DOHH2 (cell line): ENCODE results near the gene CACNA1B.

ENCODE experiments used
- H3F3A ChIP-seq: fragments of 200-600 bp; sonication (generic), shearing (Covaris generic); 2 replicates; pipeline ENCODE4 v1.6.0; 2016; ENCODE audit warnings: antibody characterized with exemption, mild to moderate bottlenecking; ENCODE audit not compliant: control insufficient read depth, insufficient read depth
- H3K27ac ChIP-seq: fragments of 200-600 bp; sonication (generic); 2 replicates; pipeline ENCODE4 v1.5.1; 2014; ENCODE audit warnings: low read depth, mild to moderate bottlenecking, low read length, moderate library complexity
- H3K27me3 ChIP-seq: fragments of 200-600 bp; sonication (generic); 2 replicates; pipeline ENCODE4 v1.6.1; 2014; ENCODE audit warnings: mild to moderate bottlenecking, low read length, mixed read lengths; ENCODE audit not compliant: control insufficient read depth
- H3K36me3 ChIP-seq: fragments of 200-600 bp; sonication (generic); 2 replicates; pipeline ENCODE4 v1.6.1; 2014; ENCODE audit warnings: mild to moderate bottlenecking, low read length, moderate library complexity, mixed read lengths; ENCODE audit not compliant: control insufficient read depth
- H3K4me1 ChIP-seq: fragments of 200-600 bp; sonication (generic); 2 replicates; pipeline ENCODE4 v1.6.1; 2014; ENCODE audit warnings: mild to moderate bottlenecking, low read length, mixed read lengths; ENCODE audit not compliant: control insufficient read depth
- H3K4me2 ChIP-seq: fragments of 200-600 bp; sonication (generic); 2 replicates; pipeline ENCODE4 v1.6.0; 2014; ENCODE audit warnings: mild to moderate bottlenecking, low read length, moderate library complexity
- H3K4me3 ChIP-seq: fragments of 200-600 bp; sonication (generic); 2 replicates; pipeline ENCODE4 v1.5.1; 2014; ENCODE audit warnings: mild to moderate bottlenecking, low read length, mixed read lengths
- H3K79me2 ChIP-seq: fragments of 200-600 bp; sonication (generic); 2 replicates; pipeline ENCODE4 v1.6.1; 2014; ENCODE audit warnings: mild to moderate bottlenecking, low read length, mixed read lengths; ENCODE audit not compliant: control insufficient read depth
- H3K9me2 ChIP-seq: fragments of 200-600 bp; sonication (generic); replicated peaks from 2 replicates; pipeline ENCODE4 v1.6.1; 2014; ENCODE audit warnings: mild to moderate bottlenecking, low read length, mixed read lengths; ENCODE audit not compliant: control insufficient read depth
- H3K9me3 ChIP-seq: fragments of 200-600 bp; sonication (generic); 2 replicates; pipeline ENCODE4 v1.6.1; 2014; ENCODE audit warnings: antibody characterized with exemption, low read length, mixed read lengths; ENCODE audit not compliant: control insufficient read depth, insufficient read depth
- H4K20me1 ChIP-seq: fragments of 200-600 bp; sonication (generic); 2 replicates; pipeline ENCODE4 v1.6.0; 2014; ENCODE audit warnings: low read depth, mild to moderate bottlenecking, antibody characterized with exemption, low read length, moderate library complexity; ENCODE audit not compliant: control insufficient read depth, insufficient read depth
- CTCF ChIP-seq: fragments of 200-600 bp; sonication (generic); IDR thresholded peaks from one replicate; pipeline ENCODE4 v1.5.1; 2014; ENCODE audit warnings: antibody characterized with exemption, mild to moderate bottlenecking, low read depth, low read length; ENCODE audit not compliant: poor library complexity, severe bottlenecking
- EZH2phosphoT487 ChIP-seq: fragments of 200-600 bp; sonication (generic); IDR thresholded peaks from 2 replicates; pipeline ENCODE4 v1.6.1; 2017; ENCODE audit warnings: borderline replicate concordance, mild to moderate bottlenecking, antibody characterized with exemption, low read length, moderate library complexity, mixed read lengths

Gene CACNA1B

GRCh38 chr9:137968235-137968634, 90.7 kb downstream of the CACNA1B start:
- Histone ChIP-seq H3K27me3 (0 out of 2 replicates have a peak, but pooled peaks cover 2% of the 10 kb centered on the region), H3K27ac (no peak overlapping the region), H3K4me2 (no peak overlapping the region), H3K79me2 (no peaks in the 10 kb centered on the region), H3K9me2 (no peaks in the 10 kb centered on the region), H3K9me3 (no peaks in the 10 kb centered on the region), H3F3A (no peaks in the 10 kb centered on the region), H3K36me3 (no peaks in the 10 kb centered on the region), H4K20me1 (no peaks in the 10 kb centered on the region), H3K4me3 (no peak overlapping the region), H3K4me1 (no peaks in the 10 kb centered on the region)
- peak; percentile 30 for TF ChIP-seq CTCF
- no peak for TF ChIP-seq EZH2phosphoT487

GRCh38 chr9:137969008-137969407, 91.4 kb downstream of the CACNA1B start:
- H3K9me3 ChIP-seq = no peaks in the 10 kb centered on the region
- no peak overlapping the region for H3K4me3 ChIP-seq
- no peaks in the 10 kb centered on the region for H3K4me1 ChIP-seq
- no peak overlapping the region for H3K27ac ChIP-seq
- no peaks in the 10 kb centered on the region for H3K36me3 ChIP-seq
- no peaks in the 10 kb centered on the region for H3K9me2 ChIP-seq
- no peak overlapping the region for H3K4me2 ChIP-seq
- no peaks in the 10 kb centered on the region for H3K79me2 ChIP-seq
- 0 out of 2 replicates have a peak, but pooled peaks cover 2% of the 10 kb centered on the region for H3K27me3 ChIP-seq
- TF ChIP-seq EZH2phosphoT487 (no peak), CTCF (no peak)
- H3F3A ChIP-seq = no peaks in the 10 kb centered on the region
- H4K20me1 ChIP-seq = no peaks in the 10 kb centered on the region

- H3K27ac ChIP-seq = no peak overlapping the region
- no peaks in the 10 kb centered on the region for H4K20me1 ChIP-seq
- H3K4me2 ChIP-seq = no peak overlapping the region
- H3K36me3 ChIP-seq = no peaks in the 10 kb centered on the region
- 0 out of 2 replicates have a peak, but pooled peaks cover 2% of the 10 kb centered on the region for H3K27me3 ChIP-seq
- no peaks in the 10 kb centered on the region for H3K9me2 ChIP-seq
- H3K4me3 ChIP-seq = no peak overlapping the region
- no peaks in the 10 kb centered on the region for H3F3A ChIP-seq
- TF ChIP-seq EZH2phosphoT487 = no peak
- TF ChIP-seq CTCF = no peak
- no peaks in the 10 kb centered on the region for H3K9me3 ChIP-seq
- H3K79me2 ChIP-seq = no peaks in the 10 kb centered on the region
- no peaks in the 10 kb centered on the region for H3K4me1 ChIP-seq
Measured at GRCh38 chr9:137969685-137970084, 92.1 kb downstream of the CACNA1B start.

- no peaks in the 10 kb centered on the region for H3K9me2 ChIP-seq
- no peak overlapping the region for H3K4me3 ChIP-seq
- no peaks in the 10 kb centered on the region for H3K36me3 ChIP-seq
- H3K79me2 ChIP-seq = no peaks in the 10 kb centered on the region
- H3K9me3 ChIP-seq = no peaks in the 10 kb centered on the region
- no peaks in the 10 kb centered on the region for H3K27me3 ChIP-seq
- no peaks in the 10 kb centered on the region for H3K4me1 ChIP-seq
- TF ChIP-seq EZH2phosphoT487 (no peak), CTCF (no peak)
- H3K27ac ChIP-seq = no peak overlapping the region
- no peaks in the 10 kb centered on the region for H4K20me1 ChIP-seq
- H3K4me2 ChIP-seq = no peak overlapping the region
- no peaks in the 10 kb centered on the region for H3F3A ChIP-seq
Measured at GRCh38 chr9:137970098-137970497, 92.5 kb downstream of the CACNA1B start.
